HG03460 (cell line): ENCODE data around the gene CER1.
A peak's percentile ranks its signal among the peaks of the same experiment; 100 is the strongest.
"Not testable (repeated sequence)": the region's sequence is repeated elsewhere in the genome, so short reads cannot be mapped to it uniquely, and the experiment has no call there.

Source experiments
- ATAC-seq: cut with Tn5 transposase; IDR thresholded peaks from one replicate; pipeline ENCODE4 v1.9.1; 2021; ENCODE audit not compliant: unreplicated experiment

Gene CER1

DNA sequence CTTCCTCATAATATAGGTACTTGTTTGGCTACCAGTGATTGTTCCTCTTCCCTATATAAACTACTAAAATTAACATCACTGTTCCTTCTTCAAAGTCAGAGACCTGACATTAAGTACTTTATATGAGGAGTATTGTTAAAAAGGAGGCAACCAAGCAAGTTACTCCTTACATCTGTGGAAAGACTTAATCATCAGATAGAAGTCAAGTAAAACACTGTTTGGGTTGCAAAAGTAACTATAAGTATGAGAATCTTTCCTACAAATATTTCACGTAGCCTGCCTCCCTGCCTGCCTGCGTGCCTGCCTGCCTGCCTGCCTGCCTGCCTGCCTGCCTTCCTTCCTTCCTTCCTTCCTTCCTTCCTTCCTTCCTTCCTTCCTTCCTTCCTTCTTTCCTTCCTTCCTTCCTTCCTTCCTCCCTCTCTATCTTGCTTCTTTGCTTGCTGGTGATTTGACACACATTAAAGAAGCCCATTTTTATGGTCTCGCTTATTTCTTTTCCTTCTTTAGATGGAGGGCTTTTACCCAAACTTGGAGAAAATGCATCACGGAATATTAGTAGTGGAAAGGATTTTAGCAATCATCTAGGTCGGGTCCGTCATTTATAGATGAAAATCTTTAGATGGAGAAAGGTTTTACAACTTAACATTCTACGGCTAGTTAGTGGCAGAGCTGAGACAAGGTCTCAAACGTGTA, 3.2 kb downstream of the CER1 start:
- no peak for ATAC-seq

DNA sequence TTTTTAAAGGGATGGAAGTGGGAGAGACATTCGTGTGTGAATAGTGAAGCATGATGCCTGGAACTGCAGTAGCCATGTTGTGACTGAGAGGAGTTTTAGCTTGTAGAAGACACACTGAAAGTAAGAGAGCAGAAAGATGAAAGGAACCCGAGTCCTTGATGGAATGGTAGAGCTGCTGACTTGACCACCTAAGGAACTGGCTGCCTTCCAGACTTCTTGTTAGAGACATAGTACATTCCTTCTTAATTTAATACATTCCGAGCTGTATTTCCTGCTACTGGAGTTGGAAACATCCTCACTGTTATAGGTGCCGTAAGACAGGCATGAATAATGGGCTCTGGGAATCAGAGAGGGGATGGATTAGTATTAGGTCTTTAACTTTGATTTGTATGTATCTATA, 7.4 kb downstream of the CER1 start:
- ATAC-seq, result no peak

DNA sequence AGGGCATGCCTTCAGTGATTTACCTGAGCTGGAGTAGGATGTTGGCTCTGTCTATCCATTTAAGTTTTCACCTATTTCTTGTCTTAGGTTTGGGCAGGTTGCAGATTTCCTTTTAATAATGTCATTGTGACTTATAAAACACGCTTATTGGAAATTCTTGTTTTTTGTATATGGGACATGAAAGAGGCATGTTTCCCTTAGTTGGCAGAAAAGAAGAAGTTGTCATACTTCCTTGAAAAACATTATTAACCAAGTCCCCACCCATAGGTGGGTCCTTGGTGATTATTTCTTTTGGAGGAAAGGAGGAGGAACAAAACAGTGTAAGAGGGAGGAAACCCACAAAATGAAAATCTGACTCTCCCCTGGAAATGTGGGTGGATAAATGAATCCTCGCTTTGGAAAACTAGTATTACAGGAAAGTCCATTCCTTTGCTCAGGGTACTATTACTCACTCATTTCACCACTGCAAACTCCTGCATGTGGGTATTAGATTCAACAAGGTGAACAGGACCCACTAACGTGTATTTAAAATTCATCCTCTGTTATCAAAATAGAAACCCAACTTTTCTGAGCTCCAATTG, 9.3 kb downstream of the CER1 start:
- no peak for ATAC-seq

DNA sequence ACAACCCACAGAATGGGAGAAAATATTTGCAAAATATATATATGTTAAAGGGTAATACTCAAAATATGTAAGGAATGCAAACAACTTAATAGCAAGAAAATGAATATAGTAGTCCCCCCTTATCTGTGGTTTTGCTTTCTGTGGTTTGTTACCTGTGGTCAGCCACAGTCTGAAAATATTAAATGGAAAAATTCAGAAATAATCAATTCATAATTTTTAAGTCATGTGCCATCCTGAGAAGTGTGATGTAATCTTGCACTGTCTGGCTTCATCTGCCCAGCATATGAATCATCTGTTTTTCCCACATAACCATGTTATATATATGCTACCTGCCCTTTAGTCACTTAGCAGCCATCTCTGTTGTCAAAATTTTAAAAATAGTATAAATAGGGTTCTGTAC, 11.7 kb downstream of the CER1 start:
- no peak for ATAC-seq

DNA sequence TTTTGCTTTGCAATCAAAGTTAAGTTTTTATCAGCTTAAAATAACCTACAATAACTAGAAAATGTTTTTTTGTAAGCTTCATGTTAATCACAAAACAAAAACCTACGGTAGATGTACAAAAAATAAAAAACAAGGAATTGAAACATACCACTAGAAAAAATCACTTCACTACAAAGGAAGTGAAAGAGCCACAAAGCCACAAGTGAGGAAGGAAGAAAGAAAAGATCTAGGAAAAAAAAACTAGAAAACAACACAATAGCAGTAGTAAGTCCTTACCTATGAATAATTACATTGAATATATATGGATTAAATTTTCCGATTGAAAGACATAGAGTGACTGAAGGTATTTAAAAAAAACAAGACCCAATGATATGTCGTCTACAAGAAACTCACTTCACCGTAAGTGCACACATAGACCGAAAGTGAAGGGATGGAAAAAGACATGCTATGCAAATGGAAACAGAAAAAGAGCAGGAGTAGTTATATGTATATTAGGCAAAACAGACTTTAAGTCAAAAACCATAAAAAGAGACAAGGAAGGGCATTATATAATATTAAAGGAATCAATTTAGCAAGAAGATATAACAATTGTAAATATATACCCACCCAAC, 15.9 kb downstream of the CER1 start:
- no peak for ATAC-seq

DNA sequence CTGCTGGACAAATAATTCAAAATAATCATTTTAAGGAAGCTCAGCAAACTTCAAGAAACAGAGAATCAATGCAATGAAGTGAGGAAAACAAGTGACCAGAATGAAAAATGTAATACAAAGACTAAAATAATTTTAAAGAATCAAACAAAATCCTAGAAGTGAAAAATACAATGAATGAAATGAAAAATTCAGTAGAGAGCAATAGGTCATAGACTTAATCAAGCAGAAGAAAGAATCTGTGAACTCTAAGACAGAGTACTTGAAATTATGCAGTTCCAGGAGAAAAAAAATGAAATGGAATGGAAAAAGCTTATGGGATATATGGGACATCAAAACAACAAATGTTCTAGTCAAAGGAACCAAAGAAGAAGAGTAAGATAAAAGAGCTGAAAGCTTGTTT, 17.5 kb downstream of the CER1 start:
- ATAC-seq, result no peak

DNA sequence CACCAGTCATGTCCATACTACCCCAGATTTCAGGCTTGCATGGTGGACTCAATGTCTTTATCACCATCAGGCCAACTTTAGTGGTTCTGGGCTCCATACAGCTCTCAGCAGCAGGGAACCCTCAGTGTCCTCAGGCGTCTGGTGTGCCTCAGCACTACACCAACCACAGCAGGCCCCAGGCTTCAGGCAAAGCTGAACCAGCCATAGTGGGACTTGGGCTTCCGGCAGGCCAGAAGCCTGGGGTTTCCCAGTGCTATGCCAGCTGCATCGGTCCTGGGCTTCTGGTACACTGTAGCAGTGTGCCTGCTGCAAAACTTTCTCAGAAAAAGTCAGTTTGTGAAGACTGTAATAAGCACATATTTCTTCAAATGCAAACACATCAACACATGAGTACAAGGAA, 18.3 kb downstream of the CER1 start:
- no peak for ATAC-seq

DNA sequence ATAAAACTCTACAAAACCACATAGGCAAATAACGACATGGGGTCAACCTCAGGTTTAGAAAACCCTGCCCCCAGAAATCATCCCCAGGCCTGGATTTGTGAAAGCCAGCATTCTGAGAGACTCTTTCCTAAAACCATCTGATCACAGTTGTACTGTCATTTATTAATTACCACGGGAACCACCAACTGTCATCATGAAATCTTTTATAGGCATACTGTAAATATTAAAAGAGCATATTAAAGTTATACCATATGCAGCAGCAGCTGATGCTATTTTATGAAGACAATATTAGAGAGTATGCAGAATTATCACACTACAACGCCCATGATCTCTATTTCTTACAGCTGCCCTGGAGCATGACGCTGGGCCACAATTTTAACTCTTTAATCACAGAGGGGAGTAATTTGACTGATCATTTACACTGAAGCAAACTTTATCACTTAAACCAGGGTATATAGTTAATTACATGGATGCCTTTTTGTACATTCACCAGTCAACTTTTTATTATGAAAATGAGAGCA, 20.3 kb downstream of the CER1 start:
- no peak for ATAC-seq

DNA sequence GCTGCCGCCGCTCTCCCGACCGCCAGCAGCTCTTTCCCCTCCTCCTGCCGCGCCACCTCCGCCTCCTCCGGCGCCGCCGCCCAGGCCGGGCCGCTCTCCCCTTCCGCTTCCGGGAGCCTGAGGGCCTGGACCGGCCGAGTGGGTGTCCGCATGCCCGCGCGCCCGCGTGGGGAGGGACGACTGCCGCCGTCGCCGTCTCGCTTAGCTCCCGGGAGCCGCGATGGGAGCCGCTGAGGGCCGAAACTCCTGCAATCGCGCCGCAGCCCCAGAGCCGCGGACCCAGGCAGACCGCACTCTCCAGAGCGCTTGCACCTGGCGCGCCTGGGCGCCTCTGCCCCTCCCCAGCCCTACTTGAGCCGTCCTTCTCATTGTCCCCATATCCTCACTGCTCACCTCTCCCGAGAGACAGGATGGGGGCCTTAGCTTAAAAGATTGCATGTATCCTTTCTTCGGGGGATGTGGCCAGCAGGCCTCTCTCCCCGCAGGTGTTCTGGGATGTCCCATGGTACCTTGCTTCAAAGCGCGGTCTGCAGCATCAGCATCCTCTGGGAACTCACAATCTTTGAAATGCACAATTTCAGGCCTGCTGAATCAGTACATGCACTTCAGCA, 29.2 kb downstream of the CER1 start, which contains the start of gene ZDHHC21:
Gene ZDHHC21, minus strand, starts transcription at position 182 of the 611 bp plus-strand sequence. CDS start 19,092 bp downstream, outside the sequence.
- ATAC-seq, result peak; percentile 83

DNA sequence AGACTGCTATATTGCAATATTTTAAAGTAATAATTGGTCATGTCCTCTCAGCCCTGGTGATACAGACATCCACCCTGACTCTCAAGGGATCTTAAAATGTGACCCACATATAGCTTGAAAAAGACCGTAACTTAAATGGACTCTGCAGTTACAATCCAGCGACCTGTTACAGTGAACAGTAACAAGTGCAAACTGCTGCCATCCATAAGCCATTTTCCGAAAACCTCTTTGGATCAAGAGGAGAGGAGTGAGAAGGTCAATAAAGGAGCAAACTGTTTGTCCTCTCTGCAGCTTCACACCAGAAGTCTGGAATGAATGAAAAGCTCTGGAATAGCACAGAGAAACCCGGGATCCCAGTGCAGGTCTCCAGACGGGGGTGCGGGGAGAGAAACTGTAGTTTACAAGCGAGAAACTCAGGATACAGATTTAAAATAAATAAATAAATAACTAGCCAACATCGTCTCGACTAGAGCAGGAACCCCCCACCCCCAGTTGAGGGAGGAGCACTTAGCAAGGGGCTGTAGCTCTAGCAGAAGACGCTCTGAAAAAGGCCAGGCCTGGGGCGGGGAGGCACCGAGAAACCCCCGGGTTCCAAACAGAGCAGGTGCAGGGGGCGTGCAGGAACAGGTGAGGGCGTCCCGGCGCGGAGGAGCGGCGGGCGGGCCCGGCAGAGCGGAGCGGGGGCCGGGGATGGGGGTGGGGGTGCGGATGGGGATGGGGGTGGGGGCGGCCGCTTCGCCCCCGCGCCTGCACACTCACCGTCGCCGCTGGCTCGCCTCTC, 29.9 kb downstream of the CER1 start:
- peak; percentile 40 for ATAC-seq

DNA sequence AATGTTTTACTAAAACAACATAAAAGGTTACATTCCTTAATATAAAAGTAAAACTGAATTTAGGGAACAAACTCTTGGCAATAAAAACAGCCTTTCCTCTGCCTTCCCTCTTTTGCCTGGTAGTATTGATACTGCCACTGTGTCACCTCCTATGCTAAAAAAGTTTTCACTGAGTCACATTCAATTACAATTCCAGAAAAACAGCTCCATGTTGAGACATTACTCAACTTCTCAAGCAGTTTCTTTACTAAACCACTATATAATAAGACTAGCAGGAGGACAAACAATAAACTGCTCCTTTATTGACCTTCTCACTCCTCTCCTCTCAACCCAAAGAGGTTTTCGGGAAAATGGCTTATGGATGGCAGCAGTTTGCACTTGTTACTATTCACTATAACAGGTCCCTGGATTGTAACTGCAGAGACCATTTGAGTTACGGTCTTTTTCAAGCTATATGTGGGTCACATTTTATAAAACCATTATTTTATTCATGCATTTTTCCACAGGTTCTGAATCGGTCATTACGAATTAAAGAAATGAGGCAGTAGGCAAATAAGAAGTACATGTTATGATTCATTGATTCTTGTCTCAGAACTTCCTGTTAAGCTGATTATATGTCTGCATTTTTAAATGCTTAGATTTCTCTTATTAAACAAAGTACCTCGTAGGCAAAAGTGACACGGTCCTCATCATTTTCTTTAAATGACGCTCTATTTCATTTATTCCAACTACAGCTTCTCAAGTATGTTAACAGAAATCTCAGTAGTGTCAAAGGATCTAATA, 31.4 kb downstream of the CER1 start:
- no peak for ATAC-seq

DNA sequence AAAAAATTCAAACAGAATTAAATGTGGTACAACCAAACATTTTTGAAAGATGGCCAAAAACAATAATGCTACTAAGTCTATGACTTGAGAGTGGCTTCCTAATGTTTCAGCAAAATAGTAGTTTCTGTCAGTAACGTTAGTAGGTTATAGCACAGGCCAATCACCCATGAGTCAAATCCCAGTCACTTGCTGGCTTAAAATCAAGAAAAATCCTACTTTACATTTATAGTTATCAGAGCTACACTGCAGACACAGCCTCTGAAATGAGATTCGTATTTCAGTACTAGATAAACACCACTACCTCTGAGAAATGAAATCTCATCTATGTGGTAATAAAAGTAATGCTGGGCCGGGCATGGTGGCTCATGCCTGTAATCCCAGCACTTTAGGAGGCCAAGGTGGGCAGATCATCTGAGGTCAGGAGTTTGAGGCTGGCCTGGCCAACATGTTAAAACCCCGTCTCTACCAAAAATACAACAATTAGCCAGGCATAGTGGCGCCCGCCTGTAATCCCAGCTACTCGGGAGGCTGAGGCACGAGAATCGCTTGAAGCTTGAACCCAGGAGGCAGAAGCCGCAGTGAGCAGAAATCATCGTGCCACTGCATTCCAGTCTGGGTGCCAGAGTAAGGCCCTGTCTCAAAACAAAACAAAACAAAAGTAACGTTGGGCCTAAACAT, 35.4 kb downstream of the CER1 start:
- ATAC-seq, result no peak

DNA sequence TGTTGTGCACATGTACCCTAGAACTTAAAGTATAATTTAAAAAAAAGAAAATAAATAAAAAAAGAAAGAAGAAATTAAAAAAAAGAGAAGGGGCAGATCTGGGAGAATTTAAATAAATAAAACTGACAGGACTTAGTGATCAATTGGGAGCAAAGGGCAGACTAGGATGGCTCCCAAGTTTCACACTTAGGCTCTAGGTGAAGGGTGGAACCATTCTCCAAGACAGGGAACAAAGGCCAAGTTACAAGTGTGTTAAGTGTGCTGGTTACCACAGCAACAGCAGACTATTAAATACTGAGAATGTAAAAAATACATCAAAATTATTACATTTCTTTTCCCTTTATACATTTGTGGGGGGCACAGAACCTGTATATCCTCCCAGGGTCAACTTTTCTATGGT, 36.4 kb downstream of the CER1 start:
- no peak for ATAC-seq

DNA sequence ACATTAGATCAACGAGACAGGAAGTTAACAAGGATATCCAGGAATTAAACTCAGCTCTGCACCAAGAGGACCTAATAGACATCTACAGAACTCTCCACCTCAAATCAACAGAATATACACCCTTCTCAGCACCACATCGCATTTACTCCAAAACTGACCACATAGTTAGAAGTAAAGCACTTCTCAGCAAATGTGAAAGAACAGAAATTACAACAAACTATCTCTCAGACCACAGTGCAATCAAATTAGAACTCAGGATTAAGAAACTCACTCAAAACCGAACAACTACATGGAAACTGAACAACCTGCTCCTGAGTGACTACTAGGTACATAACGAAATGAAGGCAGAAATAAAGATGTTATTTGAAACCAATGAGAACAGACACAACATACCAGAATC, 39.9 kb downstream of the CER1 start:
- not testable (repeated sequence) for ATAC-seq

DNA sequence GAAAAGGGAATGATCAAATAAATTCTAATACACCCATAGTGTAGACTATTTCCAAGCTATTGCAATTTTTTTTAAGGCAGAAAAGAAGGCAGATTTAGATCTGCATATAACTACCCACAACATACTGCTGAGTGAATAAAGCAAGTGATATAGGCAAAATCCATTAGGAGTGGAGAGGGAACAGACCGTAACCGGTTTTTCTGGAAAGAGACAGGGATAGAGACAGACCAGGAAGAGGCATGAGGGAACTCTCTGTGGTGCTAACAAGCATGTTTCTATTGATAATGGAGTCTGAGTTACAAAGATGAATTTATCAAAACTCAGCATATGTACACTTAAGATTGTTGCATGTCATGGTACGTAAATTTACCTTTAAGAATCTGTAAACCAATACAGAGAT, 43.8 kb downstream of the CER1 start:
- no peak for ATAC-seq

DNA sequence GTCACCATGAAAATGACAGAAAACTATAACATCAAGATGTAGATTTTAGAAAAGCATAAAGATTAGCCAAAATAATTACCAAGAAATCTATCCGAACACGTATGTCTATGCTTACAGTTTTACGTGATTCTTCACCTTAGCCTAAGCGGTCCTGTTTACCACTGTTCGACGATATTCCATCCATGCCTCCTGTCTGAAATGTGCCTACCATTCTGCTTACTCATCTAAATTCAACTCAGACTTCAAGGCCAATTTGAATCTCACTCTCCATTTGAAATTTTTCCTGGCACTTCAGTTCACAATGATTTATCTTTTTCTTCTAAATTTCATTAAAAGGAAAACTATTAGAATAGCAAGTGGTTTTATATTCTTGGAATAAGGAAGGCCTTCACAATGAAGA, 44.7 kb downstream of the CER1 start:
- no peak for ATAC-seq

DNA sequence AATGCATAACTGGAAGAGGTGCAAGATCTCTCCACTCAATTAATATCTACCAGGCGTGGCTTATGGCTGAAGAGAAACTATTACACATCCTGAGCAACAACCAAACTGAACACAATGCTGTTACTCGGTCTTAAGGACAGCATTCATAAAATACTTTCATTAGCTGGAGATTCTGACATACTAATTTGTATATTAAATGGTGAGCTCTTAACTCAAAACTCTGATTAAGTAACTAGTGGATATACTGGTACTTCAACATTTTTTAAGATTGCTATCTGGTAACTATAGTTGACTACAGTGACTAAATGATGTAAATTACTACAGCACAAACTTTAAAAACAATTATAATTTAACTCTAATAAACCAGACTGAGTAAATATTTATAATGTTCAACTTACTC, 45.1 kb downstream of the CER1 start:
- no peak for ATAC-seq

DNA sequence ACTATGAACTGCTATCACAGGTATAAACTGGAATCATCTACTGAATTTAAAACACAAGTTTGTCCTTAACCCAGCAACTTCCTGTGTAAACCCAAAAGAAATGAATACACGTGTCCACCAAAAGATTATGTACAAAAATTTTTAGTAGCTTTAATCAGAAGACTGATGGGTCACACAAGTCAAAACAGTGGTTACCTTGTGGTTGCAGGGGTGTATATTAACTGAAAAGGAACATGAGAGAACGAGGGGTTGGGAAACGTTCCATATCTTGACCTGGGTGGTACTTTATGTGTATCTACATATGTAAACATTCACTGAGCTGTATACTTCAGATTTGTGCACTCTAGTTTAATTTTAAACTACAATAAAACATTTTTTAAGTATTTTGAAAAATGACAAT, 47.9 kb downstream of the CER1 start:
- ATAC-seq, result no peak

DNA sequence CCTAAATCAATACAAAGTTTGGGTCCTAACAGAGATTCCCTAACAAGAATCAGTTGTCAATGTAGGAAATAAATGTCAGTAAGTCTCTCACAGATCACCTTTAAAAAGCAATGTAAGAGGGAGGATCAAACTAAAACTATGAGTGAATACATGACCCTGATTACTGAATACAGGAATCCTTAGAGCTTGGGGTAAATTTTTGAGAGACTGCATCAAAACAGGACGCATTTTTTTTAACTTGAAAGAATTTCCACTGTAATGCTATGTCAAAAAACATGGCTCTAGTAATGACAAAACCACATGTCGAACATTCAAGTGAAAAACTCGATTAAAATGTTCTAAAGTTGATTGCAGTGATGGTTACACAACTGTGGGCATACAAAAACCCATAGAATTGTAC, 51.2 kb downstream of the CER1 start:
- ATAC-seq, result no peak

DNA sequence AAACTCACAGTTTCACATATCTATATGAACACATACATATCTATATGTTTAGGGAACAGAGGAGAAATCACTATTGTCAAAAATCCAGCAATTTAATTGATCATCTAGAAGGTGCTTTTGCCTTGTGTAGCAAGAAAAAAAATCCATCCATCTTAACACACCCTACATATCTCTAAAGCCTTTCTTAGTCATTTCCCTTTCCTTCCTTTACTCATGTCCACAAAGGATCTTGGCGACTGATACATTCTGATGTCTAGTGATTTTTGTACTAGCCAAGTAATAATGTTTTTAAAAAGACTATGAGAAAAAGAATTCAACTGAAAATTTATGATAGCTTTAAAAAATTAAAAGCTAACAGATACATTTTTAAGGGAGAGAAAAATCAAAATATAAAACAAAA, 51.8 kb downstream of the CER1 start:
- ATAC-seq, result no peak
